ENCODE results near the gene TOPAZ1. TPM values are rescaled to one million over a fixed set of nuclear protein-coding genes. Genes with fewer than 3 reads are reported as not detected.

TOPAZ1 gene
- total and polyA plus RNA-seq, 9 of the 15 experiments (the other 6 are each of a cell fraction or from before 2014, with no cell fraction given) = 0.01 TPM; not detected in 8

GRCh38 chr3:44236485-44236908 lies 5.2 kb upstream of the TOPAZ1 start (continued):
- TF ChIP-seq, protein P1, sequence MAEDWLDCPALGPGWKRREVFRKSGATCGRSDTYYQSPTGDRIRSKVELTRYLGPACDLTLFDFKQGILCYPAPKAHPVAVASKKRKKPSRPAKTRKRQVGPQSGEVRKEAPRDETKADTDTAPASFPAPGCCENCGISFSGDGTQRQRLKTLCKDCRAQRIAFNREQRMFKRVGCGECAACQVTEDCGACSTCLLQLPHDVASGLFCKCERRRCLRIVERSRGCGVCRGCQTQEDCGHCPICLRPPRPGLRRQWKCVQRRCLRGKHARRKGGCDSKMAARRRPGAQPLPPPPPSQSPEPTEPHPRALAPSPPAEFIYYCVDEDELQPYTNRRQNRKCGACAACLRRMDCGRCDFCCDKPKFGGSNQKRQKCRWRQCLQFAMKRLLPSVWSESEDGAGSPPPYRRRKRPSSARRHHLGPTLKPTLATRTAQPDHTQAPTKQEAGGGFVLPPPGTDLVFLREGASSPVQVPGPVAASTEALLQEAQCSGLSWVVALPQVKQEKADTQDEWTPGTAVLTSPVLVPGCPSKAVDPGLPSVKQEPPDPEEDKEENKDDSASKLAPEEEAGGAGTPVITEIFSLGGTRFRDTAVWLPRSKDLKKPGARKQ (CRISPR knock-in tag; IDR thresholded peaks at IDR 0.05) = no peak
- TF ChIP-seq CCNT2 (IDR thresholded peaks at IDR 0.05; ENCODE audit: borderline replicate concordance, extremely low read depth, insufficient read length, low read depth, low read length) = peak; percentile 66
- peak; percentile 12 for TF ChIP-seq ARID1B (IDR thresholded peaks at IDR 0.05)
- no peak for TF ChIP-seq ZNF589 (CRISPR knock-in tag; IDR thresholded peaks at IDR 0.05; ENCODE audit: low read depth)
- no peak for TF ChIP-seq TAF15 (IDR thresholded peaks at IDR 0.05; ENCODE audit: low read depth, low read length)
- no peak for TF ChIP-seq SPI1 (IDR thresholded peaks at IDR 0.05; ENCODE audit: borderline replicate concordance, low read depth, low read length)
- TF ChIP-seq CBX5 (IDR thresholded peaks at IDR 0.05; ENCODE audit: borderline replicate concordance, low read depth) = no peak
- TF ChIP-seq, protein P2, sequence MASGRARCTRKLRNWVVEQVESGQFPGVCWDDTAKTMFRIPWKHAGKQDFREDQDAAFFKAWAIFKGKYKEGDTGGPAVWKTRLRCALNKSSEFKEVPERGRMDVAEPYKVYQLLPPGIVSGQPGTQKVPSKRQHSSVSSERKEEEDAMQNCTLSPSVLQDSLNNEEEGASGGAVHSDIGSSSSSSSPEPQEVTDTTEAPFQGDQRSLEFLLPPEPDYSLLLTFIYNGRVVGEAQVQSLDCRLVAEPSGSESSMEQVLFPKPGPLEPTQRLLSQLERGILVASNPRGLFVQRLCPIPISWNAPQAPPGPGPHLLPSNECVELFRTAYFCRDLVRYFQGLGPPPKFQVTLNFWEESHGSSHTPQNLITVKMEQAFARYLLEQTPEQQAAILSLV (tag; IDR thresholded peaks at IDR 0.05) = no peak
- no peak for TF ChIP-seq PML (IDR thresholded peaks at IDR 0.05; ENCODE audit: low read length)
- TF ChIP-seq CHD2 (IDR thresholded peaks at IDR 0.05; ENCODE audit: low read depth, low read length) = no peak
- TF ChIP-seq C11orf30 (IDR thresholded peaks at IDR 0.05; ENCODE audit: low read depth) = peak; percentile 34; the same call in 1 of the 2 replicates
- TF ChIP-seq ZBTB11 (CRISPR knock-in tag; IDR thresholded peaks at IDR 0.05) = peak in 1 of 3 experiments; percentile 8; a peak in 1 of 6 replicates
- no peak for TF ChIP-seq U2AF2 (optimal IDR thresholded peaks at IDR 0.05; ENCODE audit: low read depth, low read length)
- peak; percentile 51; the same call in 1 of the 2 replicates for TF ChIP-seq JUND (IDR thresholded peaks at IDR 0.05; ENCODE audit: borderline replicate concordance, low read depth, low read length)
- no peak; the same call in 2 of the 3 replicates for TF ChIP-seq JUND (tag; IDR thresholded peaks at IDR 0.05; ENCODE audit: borderline replicate concordance, low read depth, low read length)
- no peak for TF ChIP-seq ZNF124 (CRISPR knock-in tag; IDR thresholded peaks at IDR 0.05)
- TF ChIP-seq, protein P3, sequence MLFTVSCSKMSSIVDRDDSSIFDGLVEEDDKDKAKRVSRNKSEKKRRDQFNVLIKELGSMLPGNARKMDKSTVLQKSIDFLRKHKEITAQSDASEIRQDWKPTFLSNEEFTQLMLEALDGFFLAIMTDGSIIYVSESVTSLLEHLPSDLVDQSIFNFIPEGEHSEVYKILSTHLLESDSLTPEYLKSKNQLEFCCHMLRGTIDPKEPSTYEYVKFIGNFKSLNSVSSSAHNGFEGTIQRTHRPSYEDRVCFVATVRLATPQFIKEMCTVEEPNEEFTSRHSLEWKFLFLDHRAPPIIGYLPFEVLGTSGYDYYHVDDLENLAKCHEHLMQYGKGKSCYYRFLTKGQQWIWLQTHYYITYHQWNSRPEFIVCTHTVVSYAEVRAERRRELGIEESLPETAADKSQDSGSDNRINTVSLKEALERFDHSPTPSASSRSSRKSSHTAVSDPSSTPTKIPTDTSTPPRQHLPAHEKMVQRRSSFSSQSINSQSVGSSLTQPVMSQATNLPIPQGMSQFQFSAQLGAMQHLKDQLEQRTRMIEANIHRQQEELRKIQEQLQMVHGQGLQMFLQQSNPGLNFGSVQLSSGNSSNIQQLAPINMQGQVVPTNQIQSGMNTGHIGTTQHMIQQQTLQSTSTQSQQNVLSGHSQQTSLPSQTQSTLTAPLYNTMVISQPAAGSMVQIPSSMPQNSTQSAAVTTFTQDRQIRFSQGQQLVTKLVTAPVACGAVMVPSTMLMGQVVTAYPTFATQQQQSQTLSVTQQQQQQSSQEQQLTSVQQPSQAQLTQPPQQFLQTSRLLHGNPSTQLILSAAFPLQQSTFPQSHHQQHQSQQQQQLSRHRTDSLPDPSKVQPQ (CRISPR knock-in tag; IDR thresholded peaks at IDR 0.05; ENCODE audit: borderline replicate concordance) = no peak
- no peak for TF ChIP-seq ZNF75A (CRISPR knock-in tag; IDR thresholded peaks at IDR 0.05)
- TF ChIP-seq KAT8 (IDR thresholded peaks at IDR 0.05; ENCODE audit: low read depth) = no peak
- TF ChIP-seq POLR2G (IDR thresholded peaks at IDR 0.05; ENCODE audit: low read depth, low read length) = 0 out of 2 replicates have a peak, but pooled peaks have one; percentile 34

Data from K562 (cell line).